Panc1 (cell line): ENCODE data around the gene SEC14L5.
"Not testable (repeated sequence)": the region's sequence is repeated elsewhere in the genome, so short reads cannot be mapped to it uniquely, and the experiment has no call there.

Source experiments
- CTCF ChIP-seq: fragments of 450-650 bp; IDR thresholded peaks from 2 replicates; pipeline ENCODE4 v1.5.1; 2017; ENCODE audit warnings: mild to moderate bottlenecking
- TCF7L2 ChIP-seq: IDR thresholded peaks from 2 replicates; pipeline ENCODE4 v1.6.1; 2011; ENCODE audit warnings: mild to moderate bottlenecking, low read depth, low read length, inconsistent platforms

GRCh38 chr16:4951583-4951982, 6.5 kb upstream of the SEC14L5 start:
- not testable (repeated sequence) for TF ChIP-seq CTCF, TCF7L2
